Measurements from ENCODE around the gene ZC3H6. TPM values are rescaled to one million over a fixed set of nuclear protein-coding genes. Genes with fewer than 3 reads are reported as not detected.

The ZC3H6 gene
- 10 to 100 TPM; 12.7 to 16.9 TPM for total RNA-seq

GRCh38 chr2:112275311-112275886 is at the start of gene ZC3H6:
TSS of gene ZC3H6 (plus strand) at chr2:112275597. CDS start at chr2:112275995, 398 bp downstream.
- Histone ChIP-seq H3K4me1 (peaks cover 0 to 16% of the 10 kb centered on the region in 2 donors), H3K4me3 (peak within 1 kb of the TSS; percentile 85 to 97)

GRCh38 chr2:112229348-112229747 is 46.0 kb upstream of the ZC3H6 start:
- no peak for DNase-seq (ENCODE audit: low spot score)
- no peaks in the 10 kb centered on the region for H3K4me1 ChIP-seq
- no peak overlapping the region for H3K4me3 ChIP-seq
- no peak for TF ChIP-seq CTCF (IDR thresholded peaks at IDR 0.05)
- H3K27me3 ChIP-seq, result no peaks in the 10 kb centered on the region
- H3K9me3 ChIP-seq, result no peaks in the 10 kb centered on the region
- peaks cover 10% of the 10 kb centered on the region for H3K36me3 ChIP-seq
- H3K27ac ChIP-seq, result no peak overlapping the region

More at GRCh38 chr2:112275311-112275886, at the start of gene ZC3H6:
- DNase-seq (ENCODE audit: low spot score), result peak; percentile 99
- TF ChIP-seq CTCF (IDR thresholded peaks at IDR 0.05), result peak in 1 of 2 donors; percentile 37
- H3K36me3 ChIP-seq, result no peaks in the 10 kb centered on the region
- H3K27me3 ChIP-seq, result no peaks in the 10 kb centered on the region
- peak within 1 kb of the TSS; percentile 100 for H3K27ac ChIP-seq
- H3K9me3 ChIP-seq, result no peaks in the 10 kb centered on the region

- H3K4me3 ChIP-seq, result no peak overlapping the region
- no peaks in the 10 kb centered on the region for H3K4me1 ChIP-seq
- H3K27me3 ChIP-seq, result no peaks in the 10 kb centered on the region
- H3K27ac ChIP-seq, result no peak overlapping the region
- peaks cover 10% of the 10 kb centered on the region for H3K36me3 ChIP-seq
- DNase-seq (ENCODE audit: low spot score), result no peak
- no peaks in the 10 kb centered on the region for H3K9me3 ChIP-seq
- no peak for TF ChIP-seq CTCF (IDR thresholded peaks at IDR 0.05)
Observed at GRCh38 chr2:112230371-112230770, 45.0 kb upstream of the ZC3H6 start.

- Histone ChIP-seq H3K9me3 (no peaks in the 10 kb centered on the region), H3K4me3 (no peak overlapping the region), H3K36me3 (peaks cover 9% of the 10 kb centered on the region), H3K27me3 (no peaks in the 10 kb centered on the region), H3K4me1 (no peaks in the 10 kb centered on the region), H3K27ac (no peak overlapping the region)
- no peak for DNase-seq (ENCODE audit: low spot score)
- no peak for TF ChIP-seq CTCF (IDR thresholded peaks at IDR 0.05)
Observed at GRCh38 chr2:112239862-112240261, 35.5 kb upstream of the ZC3H6 start.

- Histone ChIP-seq H3K36me3 (peaks cover 10% of the 10 kb centered on the region), H3K27me3 (no peaks in the 10 kb centered on the region), H3K4me3 (no peak overlapping the region), H3K9me3 (no peaks in the 10 kb centered on the region), H3K27ac (no peak overlapping the region), H3K4me1 (no peaks in the 10 kb centered on the region)
- no peak for DNase-seq (ENCODE audit: low spot score)
- no peak for TF ChIP-seq CTCF (IDR thresholded peaks at IDR 0.05)
Observed at GRCh38 chr2:112242384-112242783, 33.0 kb upstream of the ZC3H6 start.

- no peak for DNase-seq (ENCODE audit: low spot score)
- Histone ChIP-seq H3K27me3 (no peaks in the 10 kb centered on the region), H3K27ac (no peak overlapping the region), H3K4me1 (no peaks in the 10 kb centered on the region), H3K4me3 (no peak overlapping the region), H3K36me3 (peaks cover 18% of the 10 kb centered on the region), H3K9me3 (no peaks in the 10 kb centered on the region)
- TF ChIP-seq CTCF (IDR thresholded peaks at IDR 0.05), result no peak
Observed at GRCh38 chr2:112243233-112243632, 32.2 kb upstream of the ZC3H6 start.

Measured in right atrium auricular region (tissue), 2 donors.